SK-N-SH treated with all-trans-retinoic acid at 6 μM for 48 hours (cell line): ENCODE results near the gene UBR1.

Experiments
- CREB5 ChIP-seq: fragments of 250-450 bp; sonication (Bioruptor Pico); IDR thresholded peaks from 2 replicates; pipeline ENCODE4 v1.5.1; 2020; ENCODE audit warnings: low read depth, mild to moderate bottlenecking, moderate library complexity
- CSDC2 ChIP-seq: fragments of 250-450 bp; sonication (Bioruptor Pico); IDR thresholded peaks from 2 replicates; pipeline ENCODE4 v1.5.0; 2020; ENCODE audit warnings: mild to moderate bottlenecking, moderate library complexity
- ESRRG ChIP-seq: fragments of 250-450 bp; sonication (Bioruptor Pico); IDR thresholded peaks from 2 replicates; pipeline ENCODE4 v1.6.1; 2021; ENCODE audit warnings: mild to moderate bottlenecking
- PATZ1 ChIP-seq: fragments of 250-450 bp; sonication (Bioruptor Pico); IDR thresholded peaks from 2 replicates; pipeline ENCODE4 v1.8.0; 2020; ENCODE audit warnings: mild to moderate bottlenecking, moderate library complexity, borderline replicate concordance
- RARB ChIP-seq: fragments of 250-450 bp; sonication (Bioruptor Pico); IDR thresholded peaks from 2 replicates; pipeline ENCODE4 v1.8.0; 2021; ENCODE audit warnings: mild to moderate bottlenecking, moderate library complexity
- TOX ChIP-seq: fragments of 250-450 bp; sonication (Bioruptor Pico); IDR thresholded peaks from 2 replicates; pipeline ENCODE4 v1.8.0; 2021; ENCODE audit warnings: mild to moderate bottlenecking, moderate library complexity, borderline replicate concordance
- ZC3H10 ChIP-seq: fragments of 250-450 bp; sonication (Bioruptor Pico); IDR thresholded peaks from 2 replicates; pipeline ENCODE4 v1.5.1; 2021; ENCODE audit warnings: mild to moderate bottlenecking, moderate library complexity
- ZFP3 ChIP-seq: fragments of 250-450 bp; sonication (Bioruptor Pico); IDR thresholded peaks from 2 replicates; pipeline ENCODE4 v1.5.0; 2020; ENCODE audit warnings: mild to moderate bottlenecking, moderate library complexity
- ZNF565 ChIP-seq: fragments of 450-650 bp; formaldehyde crosslinking; conservative IDR thresholded peaks from 2 replicates; pipeline ENCODE4 v1.5.0; 2020; ENCODE audit warnings: low read depth, mild to moderate bottlenecking, moderate library complexity

GRCh38 chr15:43071451-43071850 is 34.4 kb downstream of the UBR1 start:
- TF ChIP-seq RARB (CRISPR knock-in tag) (no peak), TOX (CRISPR knock-in tag) (no peak), CREB5 (CRISPR knock-in tag) (no peak), PATZ1 (CRISPR knock-in tag) (no peak), CSDC2 (CRISPR knock-in tag) (no peak), ZFP3 (CRISPR knock-in tag) (no peak), ESRRG (CRISPR knock-in tag) (no peak), ZNF565 (CRISPR knock-in tag) (no peak), ZC3H10 (CRISPR knock-in tag) (no peak)
